GM12873 (cell line): Measurements from ENCODE around the gene CBLB.

Experiments
- TF ChIP-seq, protein P1 (sequence below): IDR thresholded peaks from 2 replicates; pipeline ENCODE4 v1.5.1; 2012; ENCODE audit warnings: low read depth, mild to moderate bottlenecking, moderate library complexity, low read length, control low read depth; ENCODE audit not compliant: insufficient read depth; ENCODE audit errors: missing control alignments

Gene CBLB

DNA sequence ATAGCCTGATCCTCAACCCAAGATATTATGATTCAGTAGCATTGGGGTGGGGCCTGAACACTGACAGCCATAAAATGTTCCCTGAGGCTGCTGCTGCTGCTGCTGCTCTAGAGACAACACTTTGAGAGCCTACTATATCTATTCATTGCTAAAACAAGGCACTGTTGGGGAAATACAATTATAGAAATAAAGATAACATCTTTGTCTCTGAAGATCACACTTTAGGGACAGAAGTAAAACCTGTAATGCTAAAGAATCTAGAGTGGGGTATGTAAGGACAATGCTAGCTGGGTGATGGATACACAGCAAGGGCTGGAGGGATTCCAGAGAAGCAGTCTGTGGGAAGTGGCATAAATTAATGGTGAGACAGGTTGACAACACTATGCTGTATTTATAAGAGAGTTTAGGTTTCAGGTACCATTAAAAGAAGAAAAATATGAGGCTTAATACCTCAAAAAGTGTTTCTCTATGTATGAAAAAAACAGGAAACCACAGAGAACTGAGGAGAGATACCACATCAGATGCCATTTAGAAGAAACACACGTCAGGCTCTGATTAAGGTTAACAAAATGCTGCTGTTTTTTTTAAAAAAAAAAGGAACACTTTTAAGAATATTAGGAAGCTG lies 115.9 kb downstream of the CBLB start:
- TF ChIP-seq, protein P1, sequence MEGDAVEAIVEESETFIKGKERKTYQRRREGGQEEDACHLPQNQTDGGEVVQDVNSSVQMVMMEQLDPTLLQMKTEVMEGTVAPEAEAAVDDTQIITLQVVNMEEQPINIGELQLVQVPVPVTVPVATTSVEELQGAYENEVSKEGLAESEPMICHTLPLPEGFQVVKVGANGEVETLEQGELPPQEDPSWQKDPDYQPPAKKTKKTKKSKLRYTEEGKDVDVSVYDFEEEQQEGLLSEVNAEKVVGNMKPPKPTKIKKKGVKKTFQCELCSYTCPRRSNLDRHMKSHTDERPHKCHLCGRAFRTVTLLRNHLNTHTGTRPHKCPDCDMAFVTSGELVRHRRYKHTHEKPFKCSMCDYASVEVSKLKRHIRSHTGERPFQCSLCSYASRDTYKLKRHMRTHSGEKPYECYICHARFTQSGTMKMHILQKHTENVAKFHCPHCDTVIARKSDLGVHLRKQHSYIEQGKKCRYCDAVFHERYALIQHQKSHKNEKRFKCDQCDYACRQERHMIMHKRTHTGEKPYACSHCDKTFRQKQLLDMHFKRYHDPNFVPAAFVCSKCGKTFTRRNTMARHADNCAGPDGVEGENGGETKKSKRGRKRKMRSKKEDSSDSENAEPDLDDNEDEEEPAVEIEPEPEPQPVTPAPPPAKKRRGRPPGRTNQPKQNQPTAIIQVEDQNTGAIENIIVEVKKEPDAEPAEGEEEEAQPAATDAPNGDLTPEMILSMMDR, result no peak

DNA sequence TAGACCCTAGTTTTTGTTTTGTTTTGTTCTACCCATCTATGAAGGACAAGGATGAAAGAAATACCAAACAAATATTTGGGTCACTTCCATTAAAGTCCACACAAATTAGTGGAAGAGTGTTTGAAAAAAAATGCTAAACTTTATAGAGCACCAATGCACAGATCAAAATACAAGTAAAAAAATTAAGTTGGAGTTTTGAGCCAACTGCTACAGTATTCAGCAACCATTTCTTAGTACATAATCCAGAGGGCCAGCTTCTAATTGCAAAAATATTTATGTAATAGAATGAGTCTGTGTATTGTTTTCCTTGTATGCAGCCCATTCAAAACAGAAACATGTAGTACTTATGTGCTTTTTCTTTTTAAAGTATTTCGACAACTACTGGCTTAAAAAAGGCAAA lies 121.1 kb downstream of the CBLB start:
- TF ChIP-seq, protein P1, result no peak

DNA sequence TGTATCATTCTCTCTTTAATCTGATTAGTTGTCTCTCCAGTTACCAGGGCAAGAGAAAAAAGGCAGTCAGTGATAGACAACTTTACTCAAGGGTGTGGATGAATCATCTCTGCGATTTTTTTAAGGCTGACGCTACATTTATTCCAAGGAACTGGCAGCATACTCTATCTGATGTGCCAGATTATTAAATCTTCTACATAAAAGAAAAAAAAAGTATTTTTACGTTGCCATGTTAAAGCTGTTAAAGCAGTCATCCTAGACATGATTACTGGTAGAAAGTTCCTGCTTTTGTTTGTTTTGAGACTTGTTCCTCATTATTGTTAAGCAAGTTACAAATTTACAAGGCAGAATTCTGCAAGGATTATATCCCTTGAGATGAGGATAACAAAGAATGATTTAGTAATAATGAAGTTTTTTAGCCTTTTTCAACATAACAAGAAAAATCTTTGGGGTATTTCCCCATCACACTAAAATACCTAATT lies 121.7 kb downstream of the CBLB start:
- TF ChIP-seq, protein P1, result no peak

DNA sequence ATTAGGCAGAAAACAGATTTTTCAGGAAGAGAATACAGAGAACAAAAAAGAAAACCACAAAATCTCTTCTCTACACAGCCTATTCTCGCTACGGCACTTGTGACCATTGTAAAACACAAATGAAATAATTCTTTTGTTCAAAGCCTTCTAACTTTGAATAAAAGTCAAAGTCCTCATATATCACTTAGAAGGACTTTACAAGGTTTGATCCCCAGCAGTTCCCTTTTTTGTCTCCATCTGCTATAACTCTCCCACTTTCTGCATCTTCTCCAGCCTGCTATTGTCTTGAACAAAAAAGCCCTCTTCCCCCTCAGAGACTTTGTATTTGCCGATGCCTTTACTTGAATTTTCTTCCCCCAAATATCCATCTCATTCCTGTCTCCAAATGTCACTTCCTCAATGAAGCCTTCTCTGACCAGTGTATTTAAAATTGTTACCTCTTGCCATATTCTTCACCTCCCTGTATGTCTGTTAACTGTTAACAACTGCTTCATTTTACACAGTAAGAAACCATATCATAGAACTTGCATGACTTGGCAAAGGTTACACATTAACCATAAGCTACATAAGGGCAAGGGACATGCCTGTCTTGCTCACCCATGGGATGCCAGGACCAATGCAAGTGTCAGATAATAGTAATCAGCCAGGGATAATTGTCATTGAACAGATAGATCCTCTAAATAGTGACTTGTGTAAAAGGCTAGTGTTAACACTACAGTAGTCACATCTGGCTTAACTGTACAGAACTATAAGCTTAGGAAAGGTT lies 122.4 kb downstream of the CBLB start:
- TF ChIP-seq, protein P1, result no peak

DNA sequence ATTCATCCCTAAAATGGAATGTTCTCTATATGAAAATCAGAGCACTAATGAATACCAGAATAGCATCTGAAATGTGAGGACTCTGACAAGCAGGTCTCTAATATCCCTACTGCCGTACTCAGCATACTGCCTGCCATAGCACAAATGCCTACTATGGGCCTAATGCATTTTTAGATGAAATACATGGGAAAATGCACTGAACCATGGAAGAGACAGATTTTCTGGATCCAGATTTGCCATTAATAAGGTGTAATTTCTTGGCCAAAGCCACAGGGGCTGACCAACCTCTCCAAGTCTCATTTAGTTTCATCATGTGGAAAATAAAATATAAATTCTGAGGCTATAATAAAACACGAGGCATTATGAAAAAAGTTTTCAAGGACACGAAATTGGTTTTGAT lies 123.8 kb downstream of the CBLB start:
- TF ChIP-seq, protein P1, result no peak

DNA sequence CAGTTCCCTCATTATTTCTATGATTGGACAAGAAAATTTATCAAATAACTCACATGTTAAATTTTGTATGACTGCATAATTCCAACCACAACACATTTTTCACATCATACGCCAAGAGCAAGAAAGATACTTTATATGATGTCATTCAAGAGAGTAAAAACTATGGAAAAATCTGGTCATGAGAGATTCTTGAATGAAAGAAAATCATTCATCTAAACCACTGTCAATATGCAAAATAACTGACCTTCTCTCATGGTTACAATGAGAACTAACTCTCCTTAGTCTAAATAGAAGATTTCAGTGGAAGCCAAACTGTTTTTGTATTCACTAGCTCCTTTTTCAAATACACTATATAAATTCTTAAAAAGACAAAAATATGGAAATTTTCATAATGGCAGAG lies 124.6 kb downstream of the CBLB start:
- TF ChIP-seq, protein P1, result no peak

DNA sequence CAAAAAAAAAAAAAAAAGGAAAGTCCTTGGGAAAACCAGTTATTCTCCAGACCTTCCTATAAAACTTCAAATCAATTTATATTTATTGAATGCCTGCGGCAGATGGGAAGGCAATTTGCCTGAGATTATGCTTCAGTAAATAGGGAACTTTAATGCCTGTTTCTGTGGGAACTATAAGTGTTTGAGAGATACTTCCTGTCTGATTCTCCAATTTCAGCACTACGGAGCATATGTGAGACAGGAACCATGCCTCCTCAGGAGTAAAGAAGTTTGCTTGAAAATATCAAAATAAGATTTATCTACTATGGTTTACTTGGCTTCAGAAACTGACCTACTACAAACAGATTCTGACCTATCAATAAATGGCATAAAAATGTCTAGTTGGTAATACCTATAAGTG lies 135.5 kb downstream of the CBLB start:
- TF ChIP-seq, protein P1, result no peak
